GM18519 (cell line): Measurements from ENCODE around the gene KAT6B.
A peak's percentile ranks its signal among the peaks of the same experiment; 100 is the strongest.
"Not testable (repeated sequence)": the region's sequence is repeated elsewhere in the genome, so short reads cannot be mapped to it uniquely, and the experiment has no call there.

Source experiments
- ATAC-seq: cut with Tn5 transposase; IDR thresholded peaks from one replicate; pipeline ENCODE4 v1.9.1; 2021; ENCODE audit warnings: mild to moderate bottlenecking, moderate library complexity; ENCODE audit not compliant: unreplicated experiment, low FRiP score

KAT6B gene

GRCh38 chr10:74826142-74827044, at the start of gene KAT6B:
KAT6B (plus strand) TSS chr10:74826600; CDS start chr10:74842858, 16,258 bp downstream.
- ATAC-seq: peak; percentile 87

DNA sequence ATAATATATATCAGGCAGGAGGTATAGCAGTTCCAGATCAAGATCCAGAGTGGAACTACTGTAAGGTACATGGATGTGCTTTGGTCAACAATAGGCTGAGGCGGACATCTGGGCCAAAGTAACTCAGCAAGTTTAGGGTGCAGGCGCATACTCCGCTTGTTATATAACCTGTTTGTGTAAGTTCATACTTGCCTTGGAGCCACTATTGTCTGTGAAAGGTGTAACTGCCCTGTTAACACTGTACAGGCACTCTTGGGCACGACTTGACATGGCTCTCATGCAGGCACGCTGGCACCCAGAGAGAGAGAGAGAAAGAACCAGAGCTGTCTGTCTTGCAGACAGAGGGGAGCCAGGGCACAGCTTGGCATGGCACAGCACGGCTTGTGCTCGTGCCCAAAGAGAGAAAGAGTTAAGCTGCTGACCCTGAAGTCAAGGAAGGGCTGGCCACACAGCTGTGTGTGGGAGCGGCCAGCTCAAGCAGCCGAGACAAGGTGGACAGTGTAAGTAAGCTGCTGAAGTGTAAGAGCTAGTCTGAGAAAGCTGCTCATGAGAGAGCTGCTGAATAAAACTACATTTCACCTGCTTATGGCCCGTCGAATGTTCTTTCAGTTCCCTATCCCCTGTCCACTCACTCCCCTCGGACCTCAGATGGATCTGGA, 47.8 kb upstream of the KAT6B start:
- no peak for ATAC-seq

DNA sequence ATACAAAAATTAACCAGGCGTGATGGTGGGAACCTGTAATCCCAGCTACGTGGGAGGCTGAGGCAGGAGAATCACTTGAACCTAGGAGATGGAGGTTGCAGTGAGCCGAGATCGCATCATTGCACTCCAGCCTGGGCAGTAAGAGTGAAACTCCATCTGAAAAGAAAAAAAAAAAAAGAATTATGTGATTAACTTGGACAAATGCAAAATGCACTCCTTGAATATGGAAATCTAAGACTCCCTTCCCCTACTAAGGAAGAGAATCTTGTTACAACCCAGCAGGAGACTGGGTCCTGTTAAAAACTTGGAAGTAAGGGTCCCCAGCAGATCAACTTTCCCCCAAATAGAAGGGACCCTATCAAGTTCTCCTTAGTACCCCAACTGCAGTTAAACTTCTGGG, 44.5 kb upstream of the KAT6B start:
- ATAC-seq: not testable (repeated sequence)

- ATAC-seq: no peak
These were observed 41.9 kb upstream of the KAT6B start for GRCh38 chr10:74784462-74784861.

- no peak for ATAC-seq
These were observed 40.3 kb upstream of the KAT6B start for GRCh38 chr10:74786126-74786525.

DNA sequence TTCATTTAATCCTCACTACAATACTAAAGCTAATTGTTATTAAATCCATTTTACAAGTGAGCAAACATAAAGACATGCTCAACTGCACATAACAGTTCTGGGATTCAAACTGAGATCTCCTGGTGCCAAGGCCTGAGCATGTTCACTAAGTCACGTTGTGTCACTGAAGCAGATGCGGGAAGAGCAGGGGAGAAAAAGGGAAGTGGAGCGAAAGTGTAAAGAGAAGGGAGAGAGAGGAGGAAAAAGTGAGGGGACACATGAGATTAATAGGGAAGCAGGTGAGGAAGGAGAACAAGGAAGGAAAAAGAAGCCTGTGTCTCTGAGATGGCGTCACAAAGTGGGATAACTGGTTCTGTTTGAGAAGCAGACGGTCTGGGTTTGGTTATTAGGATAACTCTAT, 38.9 kb upstream of the KAT6B start:
- no peak for ATAC-seq

GRCh38 chr10:74791979-74792378, 34.4 kb upstream of the KAT6B start:
- ATAC-seq: not testable (repeated sequence)

DNA sequence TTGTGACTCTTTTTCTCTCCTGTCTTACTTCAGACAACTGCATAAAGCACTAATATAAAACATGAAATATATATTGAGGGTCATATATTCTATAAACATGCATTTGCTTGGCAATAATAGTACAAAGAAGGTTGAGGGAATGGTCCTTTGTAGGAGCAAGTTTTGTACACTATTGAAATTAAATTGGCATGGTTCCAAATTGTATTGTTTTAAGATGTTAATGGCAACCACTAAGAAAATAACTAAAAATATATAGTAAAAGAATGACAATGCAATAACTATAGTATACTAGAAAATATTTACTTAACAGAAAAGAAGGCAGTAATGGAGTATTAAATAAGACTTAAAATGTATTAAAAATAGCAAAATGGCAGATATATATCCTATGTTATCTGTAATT, 33.7 kb upstream of the KAT6B start:
- no peak for ATAC-seq

- not testable (repeated sequence) for ATAC-seq
These were observed 33.2 kb upstream of the KAT6B start for GRCh38 chr10:74793240-74793639.

DNA sequence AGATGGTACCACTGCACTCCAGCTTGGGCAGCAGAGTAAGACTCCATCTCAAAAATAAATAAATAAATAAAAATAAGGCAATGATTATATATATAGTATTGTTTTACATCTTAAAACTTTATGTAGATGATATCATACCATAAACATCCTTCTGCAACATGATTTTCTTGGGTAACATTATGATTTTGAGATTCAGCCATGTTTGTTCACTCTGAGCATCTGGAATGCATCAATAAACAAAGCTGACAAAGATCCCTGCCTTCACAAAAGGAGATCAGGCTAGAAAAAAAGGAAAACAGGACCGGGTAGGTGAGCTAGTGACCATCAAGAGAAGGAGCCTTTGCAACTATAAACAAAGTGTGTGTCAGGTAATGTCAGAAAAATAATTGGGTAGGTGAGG, 31.9 kb upstream of the KAT6B start:
- no peak for ATAC-seq

DNA sequence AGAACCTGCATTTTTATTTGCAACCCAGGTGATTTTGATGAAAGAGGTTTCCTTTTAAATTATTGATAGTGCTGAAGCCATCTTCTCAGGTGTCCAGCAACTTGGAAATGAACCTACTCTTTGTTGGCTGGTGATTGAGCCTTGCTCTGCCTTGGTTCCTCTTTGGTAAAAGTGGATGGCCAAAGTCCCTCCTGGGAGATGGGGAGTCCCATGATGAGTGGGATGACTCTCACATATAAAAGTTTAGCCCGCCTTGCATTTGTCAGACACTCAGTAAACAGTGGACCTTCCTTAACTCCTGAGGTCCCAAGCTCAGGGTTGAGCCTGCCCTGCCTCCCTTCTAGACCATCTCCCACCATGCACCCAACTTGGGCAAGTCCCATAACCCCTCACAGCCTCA, 28.9 kb upstream of the KAT6B start:
- ATAC-seq: no peak

DNA sequence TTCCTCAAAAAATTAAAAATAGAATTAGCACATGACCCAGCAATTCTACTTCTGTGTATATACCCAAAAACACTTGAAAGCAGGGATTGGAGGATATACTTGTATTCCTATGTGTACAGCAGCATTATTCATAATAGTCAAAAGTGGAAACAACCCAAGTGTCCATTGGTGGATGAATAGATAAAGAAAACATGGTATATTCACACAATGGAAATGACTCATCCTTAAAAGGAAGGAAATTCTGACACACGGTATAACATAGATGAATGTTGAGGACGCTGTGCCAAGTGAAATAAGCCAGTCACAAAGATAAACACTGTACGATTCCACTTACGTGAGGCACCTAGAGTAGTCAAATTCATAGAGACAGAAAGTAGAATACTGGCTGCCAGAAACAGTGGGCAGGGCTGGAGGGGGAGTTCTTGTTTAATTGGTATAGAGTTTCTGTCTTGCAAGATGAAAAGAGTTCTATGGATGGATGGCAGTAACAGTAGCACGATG, 26.6 kb upstream of the KAT6B start:
- no peak for ATAC-seq

- no peak for ATAC-seq
These were observed 25.0 kb upstream of the KAT6B start for GRCh38 chr10:74801447-74801846.

DNA sequence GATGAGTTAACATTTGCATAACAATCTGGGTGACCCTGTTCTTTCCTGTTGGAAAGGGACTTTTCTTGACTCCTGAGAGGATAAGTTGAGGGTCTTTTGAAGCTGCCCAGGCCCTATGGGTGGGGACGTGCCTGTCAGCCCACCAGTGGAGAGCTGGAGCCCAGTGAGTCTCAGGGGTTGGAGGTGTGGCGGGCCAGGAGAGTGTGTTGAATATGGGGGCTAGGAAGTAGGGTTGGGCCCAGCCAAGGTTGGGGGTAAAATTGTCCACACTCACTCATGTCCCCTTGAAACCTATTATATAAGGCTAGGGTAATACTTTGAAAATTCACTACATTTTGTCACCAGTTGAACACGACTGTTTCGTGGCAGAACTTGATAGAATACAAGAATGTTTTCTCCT, 17.9 kb upstream of the KAT6B start:
- ATAC-seq: no peak

DNA sequence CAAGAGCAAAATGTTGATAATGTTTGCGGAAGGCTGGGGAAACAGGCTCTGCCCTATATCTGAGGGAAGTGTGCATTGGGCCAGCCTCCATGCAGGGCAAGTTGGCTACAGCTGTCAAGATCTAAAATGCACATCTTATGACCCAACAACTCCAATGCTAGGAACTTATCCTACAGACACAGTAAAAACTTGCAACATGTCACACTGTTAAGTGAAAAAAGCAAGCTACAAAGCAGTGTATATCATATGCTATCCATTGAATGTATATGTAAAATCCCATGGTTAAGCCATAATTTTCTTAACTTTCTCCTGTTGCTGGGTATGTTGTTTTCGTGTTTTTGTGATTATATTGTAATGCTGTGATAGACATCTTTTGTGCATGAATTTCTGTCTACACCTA, 16.3 kb upstream of the KAT6B start:
- no peak for ATAC-seq

DNA sequence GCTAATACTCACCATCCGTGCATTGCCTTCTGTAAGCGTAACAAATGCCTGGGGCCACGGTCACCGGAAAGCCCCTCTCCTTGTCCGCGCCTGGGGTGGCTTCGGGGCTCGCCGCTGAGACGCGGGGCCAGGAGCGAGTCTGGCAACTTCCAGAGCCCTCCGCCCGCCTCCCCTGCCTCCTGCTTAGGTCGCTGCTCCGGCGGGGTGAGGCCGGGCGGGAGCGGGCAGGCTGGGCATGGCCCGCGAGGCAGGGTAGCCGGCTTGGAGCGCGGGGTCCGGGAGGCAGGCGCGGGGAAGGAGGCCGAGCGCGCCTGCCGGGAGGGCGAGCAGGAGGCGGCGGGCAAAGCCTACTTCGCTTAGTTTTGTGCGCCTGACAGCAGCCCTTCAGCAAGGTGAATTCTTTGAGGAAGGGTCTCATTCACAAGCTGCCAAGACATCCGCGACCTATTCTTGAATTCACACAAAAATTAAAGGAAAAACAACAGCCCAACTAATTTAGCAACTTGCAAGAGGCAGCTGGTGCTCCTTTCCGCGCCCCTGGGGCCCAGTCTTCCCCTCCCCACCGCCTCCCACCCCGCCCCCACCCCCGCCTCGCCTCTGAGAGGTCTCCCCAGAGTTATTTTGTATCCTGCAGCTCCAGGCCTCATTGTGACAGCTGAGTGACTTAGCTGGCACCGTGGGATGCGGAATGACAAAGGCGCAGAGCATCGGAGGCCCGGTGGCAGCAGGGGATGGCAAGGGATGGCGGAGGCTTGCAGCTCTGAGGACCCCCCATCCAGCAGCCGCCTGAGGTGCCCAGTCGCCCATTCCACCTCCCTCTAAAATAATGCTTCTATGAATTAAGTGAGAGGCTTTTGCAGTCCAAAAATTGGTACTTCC, 12.8 kb upstream of the KAT6B start:
- ATAC-seq: no peak

DNA sequence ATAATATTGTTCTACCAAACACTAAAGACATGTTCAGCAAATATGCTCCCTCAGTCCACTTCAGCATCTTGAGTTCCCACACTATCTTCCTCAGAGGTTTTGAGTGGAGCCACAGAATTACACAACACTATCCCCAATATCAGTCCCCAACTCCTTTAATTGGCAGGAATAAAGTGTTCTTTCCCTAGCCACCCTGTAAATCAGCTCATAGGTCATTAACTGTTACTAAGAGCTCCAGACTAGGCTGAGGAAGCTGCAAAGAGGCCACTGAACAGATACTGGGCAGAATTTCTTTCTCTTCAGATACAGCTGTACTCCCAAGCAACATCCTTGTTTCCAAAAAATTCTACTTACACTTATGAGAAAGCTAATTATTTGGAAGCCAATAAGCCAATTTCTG, 11.6 kb upstream of the KAT6B start:
- no peak for ATAC-seq

DNA sequence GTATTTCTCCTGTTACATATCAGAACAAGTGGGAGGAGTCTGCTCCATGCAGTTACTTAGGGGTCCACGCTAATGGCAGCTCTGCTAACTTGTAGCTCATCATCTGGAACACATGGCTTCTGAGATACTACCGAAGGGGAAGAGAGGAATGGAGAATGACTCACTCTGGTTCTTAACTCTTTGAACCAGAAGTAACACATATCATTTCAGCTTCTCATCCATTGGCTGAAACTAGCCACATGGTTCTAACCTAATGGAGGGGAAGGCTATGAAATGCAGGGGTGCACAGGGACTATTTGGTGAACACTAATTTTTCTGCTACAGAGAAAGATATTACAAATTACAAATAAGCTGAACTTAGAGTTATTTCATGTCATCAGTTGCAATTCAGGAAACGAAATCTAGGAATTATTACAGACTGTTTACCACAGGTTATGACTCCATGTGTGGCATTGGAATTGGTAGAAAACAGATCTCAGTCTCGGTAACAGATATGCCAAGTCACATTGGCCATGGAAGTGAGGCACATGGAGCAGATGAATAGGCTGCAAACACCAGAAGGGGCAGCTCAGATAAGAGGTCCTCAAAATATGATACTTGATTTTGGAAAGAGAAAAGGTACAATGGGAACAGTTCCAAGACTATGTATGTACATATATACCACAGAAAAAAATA, 9.4 kb upstream of the KAT6B start:
- ATAC-seq: no peak

- no peak for ATAC-seq
These were observed 4.9 kb upstream of the KAT6B start for GRCh38 chr10:74821501-74821900.

GRCh38 chr10:74822101-74822500, 4.3 kb upstream of the KAT6B start:
- ATAC-seq: no peak
